HG03196 (cell line): Measurements from ENCODE around the gene KRT16.
"Not testable (repeated sequence)": the region's sequence is repeated elsewhere in the genome, so short reads cannot be mapped to it uniquely, and the experiment has no call there.

Source experiments
- ATAC-seq: cut with Tn5 transposase; IDR thresholded peaks from one replicate; pipeline ENCODE4 v1.9.1; 2021; ENCODE audit not compliant: unreplicated experiment

Gene KRT16

GRCh38 chr17:41628621-41629255 lies 16.2 kb upstream of the KRT16 start:
- ATAC-seq = not testable (repeated sequence)

- not testable (repeated sequence) for ATAC-seq
Observed at GRCh38 chr17:41628073-41628370, 15.5 kb upstream of the KRT16 start.

GRCh38 chr17:41627316-41628072 lies 14.9 kb upstream of the KRT16 start:
- no peak for ATAC-seq

GRCh38 chr17:41626914-41627295 lies 14.3 kb upstream of the KRT16 start:
- not testable (repeated sequence) for ATAC-seq

GRCh38 chr17:41626028-41626913 lies 13.7 kb upstream of the KRT16 start:
- ATAC-seq = not testable (repeated sequence)

GRCh38 chr17:41625602-41626001 lies 13.0 kb upstream of the KRT16 start:
- no peak for ATAC-seq

GRCh38 chr17:41624208-41625101 lies 11.9 kb upstream of the KRT16 start, which contains the start of gene KRT17:
KRT17 (minus strand) TSS chr17:41624575; CDS start chr17:41624509, 66 bp downstream.
- ATAC-seq = no peak

GRCh38 chr17:41623184-41623861 lies 10.8 kb upstream of the KRT16 start:
- not testable (repeated sequence) for ATAC-seq

- ATAC-seq = not testable (repeated sequence)
Observed at GRCh38 chr17:41622340-41623183, 10.0 kb upstream of the KRT16 start.

- no peak for ATAC-seq
Observed at GRCh38 chr17:41621916-41622315, 9.3 kb upstream of the KRT16 start.

- ATAC-seq = not testable (repeated sequence)
Observed at GRCh38 chr17:41621435-41621817, 8.9 kb upstream of the KRT16 start.

- no peak for ATAC-seq
Observed at GRCh38 chr17:41620583-41621434, 8.2 kb upstream of the KRT16 start.

GRCh38 chr17:41619927-41620582 lies 7.5 kb upstream of the KRT16 start:
- not testable (repeated sequence) for ATAC-seq

- no peak for ATAC-seq
Observed at GRCh38 chr17:41619036-41619926, 6.7 kb upstream of the KRT16 start.

- ATAC-seq = no peak
Observed at GRCh38 chr17:41618341-41619035, 5.9 kb upstream of the KRT16 start.

- no peak for ATAC-seq
Observed at GRCh38 chr17:41617698-41618097, 5.1 kb upstream of the KRT16 start.
